Activated CD4-positive, alpha-beta T cell treated with anti-CD3 and anti-CD28 coated beads for 1 hour (primary cell): ENCODE measurements around the gene BMPER.

ENCODE experiments used
- DNase-seq: peaks from one replicate; pipeline ENCODE4 v3.0.0-alpha.2; 2020

BMPER gene

DNA sequence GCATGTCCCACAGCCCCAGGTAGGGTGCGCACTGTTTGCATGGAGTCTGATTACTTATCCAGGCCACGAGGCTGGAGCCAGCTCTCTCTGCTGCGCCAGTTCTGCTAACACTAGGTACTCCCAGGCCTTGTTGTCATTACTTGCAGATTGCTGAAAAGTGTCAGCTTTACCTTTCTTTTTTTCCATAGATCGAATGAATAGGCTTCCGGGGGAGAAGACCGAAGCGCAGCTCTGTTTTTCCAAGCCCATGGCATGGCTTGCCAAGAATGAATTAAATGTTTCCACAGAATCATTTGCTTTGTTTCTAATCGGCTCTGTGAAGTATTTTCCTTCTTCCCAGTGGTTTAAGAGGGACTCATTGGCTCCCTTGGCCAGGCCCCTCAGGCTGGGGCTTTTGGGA lies 285.8 kb downstream of the BMPER start:
- DNase-seq: no peak

DNA sequence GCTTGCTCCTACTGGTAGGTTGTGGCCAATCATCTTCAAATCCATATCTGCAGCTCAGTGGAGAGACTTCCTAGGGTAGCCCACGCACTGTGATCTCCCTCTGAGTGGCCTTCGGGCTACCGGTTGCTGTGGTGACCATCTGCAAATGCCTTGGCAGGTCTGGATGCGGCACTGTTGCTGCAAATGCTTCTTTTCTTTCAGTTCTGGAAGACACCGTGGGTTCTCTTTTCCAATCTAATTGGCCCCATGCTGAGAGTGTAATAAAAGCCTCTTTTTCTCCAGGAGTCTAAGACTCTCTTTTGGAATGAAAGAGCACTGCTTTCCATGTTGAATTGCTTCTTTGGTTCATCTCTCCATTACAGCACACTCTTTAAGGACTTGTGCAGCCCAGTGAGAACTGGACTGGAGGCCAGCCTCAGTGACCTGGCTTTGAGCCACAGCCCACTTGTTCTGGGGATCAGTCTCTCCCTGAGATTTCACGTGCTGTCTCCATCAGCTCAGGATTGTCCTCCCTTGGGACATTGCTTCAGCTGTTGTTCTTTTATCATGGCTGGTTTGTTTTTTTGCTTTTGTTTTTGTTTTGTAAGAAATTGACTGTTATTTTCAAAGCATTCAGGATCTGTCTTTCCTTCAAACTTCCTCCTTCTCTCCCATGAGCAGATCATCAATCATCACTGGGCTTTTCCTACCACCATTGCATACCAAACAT lies 286.6 kb downstream of the BMPER start:
- no peak for DNase-seq

DNA sequence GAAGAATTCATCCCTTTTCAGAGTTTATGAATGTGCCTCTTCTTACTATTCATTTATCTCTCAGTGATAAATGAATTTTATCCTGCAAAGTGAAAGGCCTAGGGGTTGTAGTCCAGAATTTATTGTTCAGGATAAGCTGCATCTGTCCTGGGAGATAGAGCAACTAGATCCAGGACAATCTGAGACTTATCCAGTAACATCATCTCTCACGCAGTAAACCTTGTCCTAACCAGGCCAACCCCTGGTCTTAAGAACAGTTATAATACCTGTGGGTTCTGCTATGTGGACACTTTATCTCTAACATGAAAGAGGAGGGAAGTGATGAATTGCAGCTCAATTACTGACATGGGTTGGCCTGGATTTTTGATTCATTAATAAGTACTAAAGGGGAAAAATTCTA lies 287.6 kb downstream of the BMPER start:
- DNase-seq: no peak

DNA sequence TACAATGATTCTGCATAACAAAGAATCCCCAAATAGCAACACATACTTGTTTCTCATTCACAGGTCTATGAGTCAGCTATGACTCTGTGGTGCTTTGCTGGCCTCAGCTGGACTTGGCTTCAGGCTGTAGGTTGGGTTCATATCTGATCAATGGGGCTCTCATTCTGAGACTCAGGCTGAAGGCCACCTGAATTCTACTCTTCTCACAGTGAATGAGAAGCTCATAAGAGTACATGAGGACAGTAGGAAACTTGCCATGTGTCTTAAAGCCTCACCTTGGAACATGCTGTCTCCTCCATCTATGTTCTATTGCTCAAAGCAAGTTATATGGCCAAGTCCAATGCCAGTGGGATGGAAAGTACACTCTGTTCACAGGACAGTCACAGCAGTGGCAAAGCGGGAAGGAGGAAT lies 292.9 kb downstream of the BMPER start:
- no peak for DNase-seq
